H1 (cell line): ENCODE results near the gene CUTA. TPM values are rescaled to one million over a fixed set of nuclear protein-coding genes. Genes with fewer than 3 reads are reported as not detected.

Experiments
- CTCF ChIA-PET: fragments of 300-600 bp; sonication (Branson Sonifier 250); formaldehyde crosslinking; loops from one replicate; lab custom pipeline; 2021; ENCODE audit not compliant: partially characterized antibody; lab: Charles Lee
- POLR2A ChIA-PET: fragments of 300-600 bp; sonication (Branson Sonifier 250); formaldehyde crosslinking; loops from one replicate; lab custom pipeline; 2021; ENCODE audit warnings: inconsistent platforms; ENCODE audit not compliant: partially characterized antibody; lab: Charles Lee
- DNase-seq, 2 experiments: peaks; one replicate each; pipeline versions ENCODE4 v3.0.0 to v3.0.0-alpha.2; 2010 to 2022; ENCODE audit warnings: low spot score in 2 of 2, low read depth in 1 of 2, mixed read lengths in 1 of 2
- FAIRE-seq: peaks from 2 replicates; lab custom pipeline; 2011; peaks lifted over from hg19 to GRCh38; lab: Jason Lieb, UNC
- H2AFZ ChIP-seq: 2 replicates; pipeline ENCODE4 v1.8.1; 2012; ENCODE audit warnings: low read length, inconsistent platforms
- H2AK5ac ChIP-seq: 2 replicates; pipeline ENCODE4 v1.6.1; 2013; ENCODE audit warnings: low read depth, low read length
- H2BK120ac ChIP-seq: replicated peaks from 2 replicates; pipeline ENCODE3; 2013; ENCODE audit warnings: low read depth, low read length, inconsistent platforms
- H2BK12ac ChIP-seq: 2 replicates; pipeline ENCODE4 v1.6.1; 2013; ENCODE audit warnings: low read depth, low read length
- H2BK15ac ChIP-seq: 2 replicates; pipeline ENCODE4 v1.6.1; 2013; ENCODE audit warnings: low read length
- H2BK20ac ChIP-seq: 2 replicates; pipeline ENCODE4 v1.6.1; 2013; ENCODE audit warnings: low read length
- H2BK5ac ChIP-seq: 2 replicates; pipeline ENCODE4 v1.6.1; 2013; ENCODE audit warnings: low read depth, low read length
- H3K14ac ChIP-seq: 2 replicates; pipeline ENCODE4 v1.6.1; 2013; ENCODE audit warnings: inconsistent platforms; ENCODE audit not compliant: insufficient read length
- H3K18ac ChIP-seq: 2 replicates; pipeline ENCODE4 v1.6.1; 2013; ENCODE audit warnings: low read length; ENCODE audit errors: extremely low read depth
- H3K23ac ChIP-seq: 2 replicates; pipeline ENCODE4 v1.6.1; 2013; ENCODE audit warnings: inconsistent platforms; ENCODE audit not compliant: insufficient read length
- H3K23me2 ChIP-seq: 2 replicates; pipeline ENCODE4 v1.6.1; 2013; ENCODE audit warnings: low read depth, low read length
- H3K27ac ChIP-seq: 2 replicates; pipeline ENCODE4 v1.6.1; 2011; ENCODE audit warnings: low read depth, low read length, inconsistent platforms
- H3K27me3 ChIP-seq, 4 experiments: replicated peaks in 1 of 4; 1 replicate in 1 of 4; 2 replicates in 3 of 4; pipeline versions ENCODE4 v1.6.1 to v1.8.1; 2011 to 2013; ENCODE audit warnings: low read length in 3 of 4, mild to moderate bottlenecking in 3 of 4, inconsistent platforms in 2 of 4, mixed read lengths in 2 of 4, moderate library complexity in 1 of 4; ENCODE audit not compliant: control insufficient read depth in 3 of 4, insufficient read depth in 3 of 4; ENCODE audit errors: extremely low read depth in 1 of 4
- H3K36me3 ChIP-seq, 4 experiments: 2 replicates each; pipeline versions ENCODE4 v1.6.1 to v1.8.1; 2011 to 2013; ENCODE audit warnings: mild to moderate bottlenecking in 4 of 4, low read length in 3 of 4, moderate library complexity in 2 of 4, control low read depth in 1 of 4, inconsistent platforms in 1 of 4; ENCODE audit not compliant: insufficient read depth in 4 of 4, control insufficient read depth in 2 of 4
- H3K4ac ChIP-seq: replicated peaks from 2 replicates; pipeline ENCODE3; 2013; ENCODE audit warnings: low read length, low read depth, mixed read lengths, inconsistent platforms; ENCODE audit not compliant: insufficient read length
- H3K4me1 ChIP-seq, 4 experiments: replicated peaks in 1 of 4; 1 replicate in 1 of 4; 2 replicates in 3 of 4; pipeline versions ENCODE4 v1.6.1 to v1.8.1; 2011 to 2013; ENCODE audit warnings: low read length in 3 of 4, inconsistent platforms in 2 of 4, mixed read lengths in 1 of 4; ENCODE audit not compliant: insufficient read depth in 4 of 4, control insufficient read depth in 3 of 4
- H3K4me2 ChIP-seq, 2 experiments: 2 replicates each; pipeline versions ENCODE4 v1.6.1 to v1.8.1; 2011 to 2013; ENCODE audit warnings: low read depth in 2 of 2, low read length in 2 of 2, control low read depth in 1 of 2, inconsistent platforms in 1 of 2, mild to moderate bottlenecking in 1 of 2; ENCODE audit not compliant: insufficient read depth in 1 of 2
- H3K4me3 ChIP-seq, 4 experiments: fragments of 200-600, 300-600 bp in 1 of 4; sonication (generic), shearing (Covaris generic), sonication (Bioruptor Twin) in 1 of 4; 2 replicates each; pipeline versions ENCODE4 v1.5.1 to v1.8.1; 2011 to 2016; ENCODE audit warnings: low read length in 4 of 4, low read depth in 3 of 4, control low read depth in 2 of 4, inconsistent platforms in 2 of 4, mild to moderate bottlenecking in 2 of 4, mixed read lengths in 1 of 4, moderate library complexity in 1 of 4; ENCODE audit not compliant: insufficient read depth in 2 of 4; ENCODE audit errors: extremely low read depth in 1 of 4
- H3K56ac ChIP-seq: replicated peaks from 2 replicates; pipeline ENCODE3; 2013; ENCODE audit warnings: low read depth, mild to moderate bottlenecking, mixed read lengths, low read length, inconsistent platforms; ENCODE audit not compliant: insufficient read length
- H3K79me1 ChIP-seq: 2 replicates; pipeline ENCODE4 v1.6.1; 2013; ENCODE audit warnings: low read depth, low read length, control low read depth
- H3K79me2 ChIP-seq, 2 experiments: 2 replicates each; pipeline versions ENCODE4 v1.6.1 to v1.8.1; 2012 to 2013; ENCODE audit warnings: low read length in 2 of 2, mild to moderate bottlenecking in 2 of 2, inconsistent platforms in 1 of 2; ENCODE audit not compliant: insufficient read depth in 2 of 2, control insufficient read depth in 1 of 2
- H3K9ac ChIP-seq, 4 experiments: replicated peaks in 1 of 4; 1 replicate in 1 of 4; 2 replicates in 3 of 4; pipeline versions ENCODE4 v1.6.1 to v1.8.1; 2011 to 2013; ENCODE audit warnings: low read depth in 3 of 4, low read length in 3 of 4, control low read depth in 2 of 4, mild to moderate bottlenecking in 2 of 4, moderate library complexity in 2 of 4, inconsistent platforms in 1 of 4; ENCODE audit errors: extremely low read depth in 1 of 4
- H3K9me3 ChIP-seq, 2 experiments: 2 replicates each; pipeline versions ENCODE4 v1.6.1 to v1.8.1; 2012 to 2013; ENCODE audit warnings: mild to moderate bottlenecking in 2 of 2, moderate library complexity in 2 of 2, control low read depth in 1 of 2, inconsistent platforms in 1 of 2, low read depth in 1 of 2, low read length in 1 of 2, mixed read lengths in 1 of 2; ENCODE audit not compliant: insufficient read depth in 2 of 2
- H4K20me1 ChIP-seq, 2 experiments: replicated peaks in 1 of 2; 2 replicates each; pipeline versions ENCODE3 to v1.8.1; 2011 to 2013; ENCODE audit warnings: inconsistent platforms in 2 of 2, low read length in 2 of 2, mild to moderate bottlenecking in 1 of 2; ENCODE audit not compliant: insufficient read depth in 2 of 2, control insufficient read depth in 1 of 2
- H4K5ac ChIP-seq: 2 replicates; pipeline ENCODE4 v1.6.1; 2013; ENCODE audit warnings: low read length, low read depth, mixed read lengths, inconsistent platforms; ENCODE audit not compliant: insufficient read length
- H4K8ac ChIP-seq: 2 replicates; pipeline ENCODE4 v1.8.0; 2013; ENCODE audit warnings: mild to moderate bottlenecking, moderate library complexity, low read length, inconsistent platforms; ENCODE audit not compliant: insufficient read depth; ENCODE audit errors: extremely low read depth
- H4K91ac ChIP-seq: replicated peaks from 2 replicates; pipeline ENCODE3; 2013; ENCODE audit warnings: low read length, mixed read lengths, inconsistent platforms; ENCODE audit not compliant: insufficient read length
- ATF2 ChIP-seq: IDR thresholded peaks from 2 replicates; pipeline ENCODE4 v1.6.1; 2012; ENCODE audit warnings: low read length, inconsistent platforms
- CEBPB ChIP-seq: IDR thresholded peaks from 2 replicates; pipeline ENCODE4 v1.6.1; 2012; ENCODE audit warnings: low read depth, low read length
- MAFK ChIP-seq: IDR thresholded peaks from 2 replicates; pipeline ENCODE4 v1.6.1; 2012; ENCODE audit warnings: low read depth, mild to moderate bottlenecking, improper control_type of control experiment, low read length
- PHF8 ChIP-seq: fragments of 200-600 bp; sonication (generic); conservative IDR thresholded peaks from 2 replicates; pipeline ENCODE4 v1.7.1; 2012; ENCODE audit warnings: low read depth, mild to moderate bottlenecking, inconsistent platforms, low read length, moderate library complexity
- USF2 ChIP-seq: IDR thresholded peaks from 2 replicates; pipeline ENCODE4 v1.6.1; 2011; ENCODE audit warnings: low read length, improper control_type of control experiment
- YY1 ChIP-seq: IDR thresholded peaks from 2 replicates; pipeline ENCODE4 v1.6.1; 2011; ENCODE audit warnings: low read depth, mild to moderate bottlenecking, low read length
- ZNF274 ChIP-seq: IDR thresholded peaks from 2 replicates; pipeline ENCODE4 v1.7.0; 2012; ENCODE audit warnings: low read length, borderline replicate concordance; ENCODE audit errors: extremely low read depth
- WGBS, 2 experiments: shearing (Covaris generic) in 1 of 2; methylation state at CpG; one replicate each; pipeline versions ENCODE4 v1.1.6 to v1.1.7; 2013 to 2015; ENCODE audit warnings: low lambda C conversion rate in 2 of 2, mixed read lengths in 2 of 2, inconsistent platforms in 1 of 2, low coverage in 1 of 2, missing lambda C conversion rate in 1 of 2; ENCODE audit not compliant: insufficient replicate concordance in 2 of 2, insufficient coverage in 1 of 2, insufficient read length in 1 of 2; ENCODE audit errors: extremely low coverage in 1 of 2, missing lambda C conversion rate in 1 of 2; 5-methylcytosine and 5-hydroxymethylcytosine counted together
- polyA plus RNA-seq, 7 experiments: library from polyadenylated mRNA; depleted of rRNA in 3 of 7; stranded (reverse) in 5 of 7; unstranded in 2 of 7; fragments of >200 nt in 5 of 7; fragments of 200-250 nt in 2 of 7; gene quantifications; 1 replicate in 5 of 7; 2 replicates in 1 of 7; 4 replicates in 1 of 7; pipeline versions ENCODE4 v1.2.1 to v1.2.3, GENCODE V29; 2011 to 2013; ENCODE audit warnings: missing spikeins in 2 of 7, mixed read lengths in 2 of 7
- total RNA-seq: library from RNA; stranded (reverse); fragmentation: NEBNext Ultra II Directional; extraction: Animal tissue kit (Norgen Biotek cat#: 25700); gene quantifications from 2 replicates; pipeline ENCODE4 v1.2.1, GENCODE V29; 2021

The CUTA gene
- total and polyA plus RNA-seq, 2 of the 8 experiments (the other 6 are each of a cell fraction or from before 2014, with no cell fraction given) = 297 to 460 TPM

- H4K8ac ChIP-seq = peak overlapping the region; percentile 53; the same call in 1 of the 2 replicates
- peaks cover 10 to 34% of the 10 kb centered on the region in 2 experiments for H3K79me2 ChIP-seq
- no peak for DNase-seq
- no peak overlapping the region for H4K5ac ChIP-seq
- H2AK5ac ChIP-seq = no peak overlapping the region
- peaks cover 7 to 51% (median 30%) of the 10 kb centered on the region in 4 experiments; a peak in 7 of 8 replicates for H3K36me3 ChIP-seq
- no peak overlapping the region for H2AFZ ChIP-seq
- peaks cover 0 to 20% (median 9%) of the 10 kb centered on the region in 4 experiments; a peak in 6 of 7 replicates for H3K4me1 ChIP-seq
- no peak overlapping the region for H2BK5ac ChIP-seq
- no peak overlapping the region for H3K9ac ChIP-seq
- peaks cover 13% of the 10 kb centered on the region for H3K23me2 ChIP-seq
- H3K4me3 ChIP-seq = no peak overlapping the region
- POLR2A ChIA-PET = interaction anchor here (0.7 to 3.6 kb wide), 7 partner anchors 10 to 435 kb away, joined by 3 to 24 read pairs (median 5); no protein-coding TSS in a partner anchor
- H2BK20ac ChIP-seq = no peak overlapping the region
- H3K27ac ChIP-seq = no peak overlapping the region
- H3K27me3 ChIP-seq = no peaks in the 10 kb centered on the region
- WGBS, 2 experiments = 87% methylated on average over 7 of the region's 10 CpGs; no CpG with 5 or more reads in 1 of the 2 experiments
- no peak overlapping the region for H3K4ac ChIP-seq
- H3K14ac ChIP-seq = no peak overlapping the region
- no peak overlapping the region for H2BK12ac ChIP-seq
- no peak overlapping the region for H2BK15ac ChIP-seq
- no peak overlapping the region for H3K23ac ChIP-seq
- no peaks in the 10 kb centered on the region for H3K9me3 ChIP-seq
- H3K18ac ChIP-seq = no peak overlapping the region
- no peak for FAIRE-seq
- TF ChIP-seq YY1 = no peak
- no peak for TF ChIP-seq CEBPB
- TF ChIP-seq USF2 = no peak
- no peak for TF ChIP-seq PHF8
- no peak for TF ChIP-seq ATF2
- no peak for TF ChIP-seq ZNF274
- TF ChIP-seq MAFK = no peak
- H3K4me2 ChIP-seq = no peak overlapping the region; a peak in 1 of 4 replicates
- H4K20me1 ChIP-seq = peaks cover 4 to 17% of the 10 kb centered on the region in 2 experiments
- H3K79me1 ChIP-seq = peaks cover 9% of the 10 kb centered on the region; the same call in 1 of the 2 replicates
- no peak overlapping the region for H2BK120ac ChIP-seq
- H3K56ac ChIP-seq = no peak overlapping the region
- H4K91ac ChIP-seq = no peak overlapping the region
- CTCF ChIA-PET = interaction anchor here (1.7 kb wide), 1 partner anchor 10 kb away, joined by 8 read pairs; no protein-coding TSS in a partner anchor
Measured at GRCh38 chr6:33412140-33413009, 5.5 kb downstream of the CUTA start.
